Sigmoid colon (tissue), 7 donors: ENCODE data around the gene TMEM120B. TPM values are rescaled to one million over a fixed set of nuclear protein-coding genes. Genes with fewer than 3 reads are reported as not detected.

Experiments used
- DNase-seq: peaks from one replicate; pipeline ENCODE4 v3.0.0-alpha.2; 2019
- H3K27ac ChIP-seq, 4 donors: fragments of 200-600 bp; sonication (generic); one replicate each; pipeline ENCODE4 v1.5.1; 2016 to 2019; ENCODE audit warnings: mild to moderate bottlenecking in 1 of 4
- H3K27me3 ChIP-seq, 3 donors: fragments of 200-600 bp; sonication (generic); one replicate each; pipeline ENCODE4 v1.5.1; 2019; ENCODE audit warnings: mild to moderate bottlenecking in 1 of 3
- H3K36me3 ChIP-seq, 4 donors: fragments of 200-600 bp; sonication (generic); one replicate each; pipeline ENCODE4 v1.5.1; 2016 to 2019
- H3K4me1 ChIP-seq, 4 donors: fragments of 200-600 bp; sonication (generic); one replicate each; pipeline ENCODE4 v1.5.1; 2017 to 2019
- H3K4me3 ChIP-seq, 4 donors: fragments of 200-600 bp; sonication (generic); one replicate each; pipeline ENCODE4 v1.5.1; 2017 to 2019; ENCODE audit warnings: mild to moderate bottlenecking in 2 of 4, moderate library complexity in 1 of 4
- H3K9me3 ChIP-seq, 4 donors: fragments of 200-600 bp in 3 of 4; sonication (generic) in 3 of 4; one replicate each; pipeline versions ENCODE4 v1.5.1 to v1.6.1; 2013 to 2019
- EP300 ChIP-seq, 4 donors: sonication (generic); formaldehyde crosslinking; IDR thresholded peaks; one replicate each; pipeline ENCODE4 v1.6.1; 2017; ENCODE audit warnings: antibody characterized with exemption in 4 of 4
- POLR2A ChIP-seq, 2 donors: fragments of 450-650 bp; IDR thresholded peaks; one replicate each; pipeline ENCODE4 v1.6.1; 2016; ENCODE audit warnings: antibody characterized with exemption in 2 of 2, mild to moderate bottlenecking in 2 of 2, moderate library complexity in 2 of 2
- POLR2AphosphoS5 ChIP-seq, 4 donors: sonication (generic); formaldehyde crosslinking; IDR thresholded peaks; one replicate each; pipeline ENCODE4 v1.6.1; 2017; ENCODE audit warnings: antibody characterized with exemption in 4 of 4
- WGBS, 2 donors: extraction: QIAGEN DNeasy Blood & Tissue Kit; methylation state at CpG; one replicate each; pipeline ENCODE4 v1.1.7; 2013; 5-methylcytosine and 5-hydroxymethylcytosine counted together
- intact Hi-C: fragments of 100-400 bp; cut with DNase I; formaldehyde crosslinking; loops from one replicate; pipeline ENCODE4 v1.15.1; 2023
- polyA plus RNA-seq, 3 donors: library from polyadenylated mRNA; stranded (reverse); fragments of 200-250 nt; gene quantifications; one replicate each; pipeline ENCODE4 v1.2.3, GENCODE V29; 2013
- total RNA-seq, 4 donors: library from RNA; depleted of rRNA; stranded (reverse); fragments of >200 nt; gene quantifications; one replicate each; pipeline ENCODE4 v1.1.0, GENCODE V29; 2016
- TF ChIP-seq, protein P1 (sequence below), 4 experiments: fragments of 450-650 bp in 3 of 4; fragments of 200-600 bp in 1 of 4; IDR thresholded peaks; one replicate each; pipeline ENCODE4 v1.5.1; 2016 to 2019; ENCODE audit warnings: antibody characterized with exemption in 4 of 4, mild to moderate bottlenecking in 3 of 4, moderate library complexity in 2 of 4
- donor health status: healthy with polysubstance abuse.
- donor health status: Bipolar disorder and iron deficiency.
- donor health status: healthy.

The TMEM120B gene
- total and polyA plus RNA-seq, 7 donors: 1.2 to 8.9 (median 3.7) TPM

DNA sequence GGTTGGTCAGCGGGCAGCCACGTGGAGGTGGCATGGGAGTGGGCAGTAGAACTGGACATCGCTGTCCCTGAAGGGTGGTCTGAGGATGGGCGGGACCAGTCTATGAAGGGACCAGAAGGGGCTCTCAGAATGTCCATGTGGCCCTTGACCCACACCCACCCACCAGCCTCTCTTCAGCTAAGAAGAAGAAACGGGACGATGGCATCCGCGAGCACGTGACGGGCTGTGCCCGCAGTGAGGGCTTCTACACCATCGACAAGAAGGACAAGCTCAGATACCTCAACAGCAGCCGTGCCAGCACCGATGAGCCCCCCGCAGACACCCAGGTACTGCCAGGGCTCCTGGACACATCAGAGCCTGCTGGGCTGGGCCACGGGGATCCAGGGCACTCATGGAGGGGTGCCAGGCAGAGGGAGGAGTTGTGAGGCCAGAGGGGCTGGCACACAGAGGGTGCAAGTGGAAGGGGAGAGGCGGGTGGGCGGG, 112.5 kb downstream of the TMEM120B start:
- WGBS, 2 donors: 93 to 95% methylated on average over 18 of the region's 18 CpGs
- Histone ChIP-seq H3K27ac (no peak overlapping the region), H3K4me1 (peaks cover 0 to 9% (median 0%) of the 10 kb centered on the region in 4 donors), H3K27me3 (no peaks in the 10 kb centered on the region), H3K9me3 (no peaks in the 10 kb centered on the region), H3K4me3 (no peak overlapping the region), H3K36me3 (peaks cover 47 to 98% (median 63%) of the 10 kb centered on the region in 4 donors)
- DNase-seq: peak; percentile 65
- TF ChIP-seq POLR2A (IDR thresholded peaks at IDR 0.05) (no peak), EP300 (IDR thresholded peaks at IDR 0.05) (no peak), POLR2AphosphoS5 (IDR thresholded peaks at IDR 0.05) (no peak)
- intact Hi-C loops: loop anchor here (5.0 kb wide), 1 partner anchor 48 kb away; no protein-coding TSS in a partner anchor

DNA sequence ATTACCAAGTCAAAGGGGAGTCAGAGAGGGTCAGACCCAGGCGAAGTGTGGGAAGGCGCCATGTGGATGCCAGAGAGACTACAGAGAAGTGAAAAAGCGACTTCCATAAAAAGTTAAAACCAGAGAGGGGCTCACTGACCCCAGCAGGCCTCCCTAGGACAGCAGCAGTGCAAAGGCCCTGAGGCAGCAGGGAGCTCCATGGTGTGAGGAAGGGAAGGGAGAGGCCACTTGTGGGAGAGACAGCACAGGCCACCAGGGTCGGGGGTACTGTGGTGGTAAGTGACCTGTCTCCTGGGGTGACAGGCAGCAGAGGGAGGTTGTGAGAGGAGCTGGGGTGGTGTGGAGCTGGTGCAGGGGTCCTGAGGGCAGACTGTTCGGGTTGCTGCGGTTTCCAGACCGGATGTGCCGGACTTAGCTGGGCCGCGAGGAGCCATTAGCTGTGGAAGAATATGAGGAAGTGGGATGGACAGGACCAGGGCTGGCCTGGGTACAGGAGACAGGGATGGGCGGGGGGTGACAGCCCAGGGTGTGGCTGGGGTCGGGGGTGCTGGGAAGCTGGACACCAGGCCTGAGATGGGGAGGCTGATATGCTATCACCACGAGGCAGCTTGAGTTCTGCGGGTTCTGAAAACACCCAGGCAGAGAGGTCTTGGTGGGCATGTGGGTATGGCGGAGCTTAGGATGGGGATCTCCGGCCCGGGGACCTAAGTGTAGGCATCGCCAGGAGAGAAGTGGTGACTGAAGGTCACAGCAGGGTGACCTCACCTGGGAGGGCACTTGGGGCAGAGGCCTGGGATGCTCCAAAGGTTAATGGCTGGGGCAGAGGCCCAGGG, 114.0 kb downstream of the TMEM120B start:
- 88% methylated on average over 18 of the region's 18 CpGs for WGBS, 2 donors
- no peak for DNase-seq
- no peak overlapping the region for H3K4me3 ChIP-seq
- H3K27ac ChIP-seq: no peak overlapping the region
- no peaks in the 10 kb centered on the region for H3K27me3 ChIP-seq
- H3K4me1 ChIP-seq: peaks cover 0 to 9% (median 0%) of the 10 kb centered on the region in 4 donors
- no peaks in the 10 kb centered on the region for H3K9me3 ChIP-seq
- H3K36me3 ChIP-seq: peaks cover 45 to 98% (median 62%) of the 10 kb centered on the region in 4 donors
- TF ChIP-seq POLR2A (IDR thresholded peaks at IDR 0.05): no peak
- no peak for TF ChIP-seq POLR2AphosphoS5 (IDR thresholded peaks at IDR 0.05)
- TF ChIP-seq, protein P1, sequence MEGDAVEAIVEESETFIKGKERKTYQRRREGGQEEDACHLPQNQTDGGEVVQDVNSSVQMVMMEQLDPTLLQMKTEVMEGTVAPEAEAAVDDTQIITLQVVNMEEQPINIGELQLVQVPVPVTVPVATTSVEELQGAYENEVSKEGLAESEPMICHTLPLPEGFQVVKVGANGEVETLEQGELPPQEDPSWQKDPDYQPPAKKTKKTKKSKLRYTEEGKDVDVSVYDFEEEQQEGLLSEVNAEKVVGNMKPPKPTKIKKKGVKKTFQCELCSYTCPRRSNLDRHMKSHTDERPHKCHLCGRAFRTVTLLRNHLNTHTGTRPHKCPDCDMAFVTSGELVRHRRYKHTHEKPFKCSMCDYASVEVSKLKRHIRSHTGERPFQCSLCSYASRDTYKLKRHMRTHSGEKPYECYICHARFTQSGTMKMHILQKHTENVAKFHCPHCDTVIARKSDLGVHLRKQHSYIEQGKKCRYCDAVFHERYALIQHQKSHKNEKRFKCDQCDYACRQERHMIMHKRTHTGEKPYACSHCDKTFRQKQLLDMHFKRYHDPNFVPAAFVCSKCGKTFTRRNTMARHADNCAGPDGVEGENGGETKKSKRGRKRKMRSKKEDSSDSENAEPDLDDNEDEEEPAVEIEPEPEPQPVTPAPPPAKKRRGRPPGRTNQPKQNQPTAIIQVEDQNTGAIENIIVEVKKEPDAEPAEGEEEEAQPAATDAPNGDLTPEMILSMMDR (IDR thresholded peaks at IDR 0.05): no peak
- no peak for TF ChIP-seq EP300 (IDR thresholded peaks at IDR 0.05)
- intact Hi-C loops: loop anchor here (5.0 kb wide), 1 partner anchor 49 kb away; no protein-coding TSS in a partner anchor

DNA sequence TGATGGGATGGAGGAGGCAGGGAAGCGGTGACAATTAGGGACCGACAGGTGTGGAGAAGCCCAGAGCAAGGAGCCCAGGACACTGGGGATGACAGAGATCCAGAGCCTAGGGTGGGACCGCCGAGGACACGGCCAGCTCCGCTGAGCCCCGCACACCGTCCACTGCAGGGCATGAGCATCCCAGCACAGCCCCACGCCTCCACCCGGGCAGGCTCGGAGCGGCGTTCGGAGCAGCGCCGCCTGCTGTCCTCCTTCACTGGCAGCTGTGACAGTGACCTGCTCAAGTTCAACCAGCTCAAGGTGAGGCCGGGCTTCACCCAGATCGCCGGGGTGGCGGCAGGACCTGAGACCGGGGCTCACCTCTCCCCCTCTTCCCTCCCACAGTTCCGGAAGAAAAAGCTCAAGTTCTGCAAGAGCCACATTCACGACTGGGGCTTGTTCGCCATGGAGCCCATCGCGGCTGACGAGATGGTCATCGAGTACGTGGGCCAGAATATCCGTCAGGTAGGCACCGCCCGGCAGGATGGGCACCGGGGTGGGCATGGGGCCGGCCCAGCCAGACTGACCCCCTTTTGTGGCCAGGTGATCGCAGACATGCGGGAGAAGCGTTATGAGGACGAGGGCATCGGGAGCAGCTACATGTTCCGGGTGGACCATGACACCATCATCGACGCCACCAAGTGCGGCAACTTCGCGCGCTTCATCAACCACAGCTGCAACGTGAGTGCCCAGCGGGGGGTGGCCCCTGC, 115.0 kb downstream of the TMEM120B start:
- peaks cover 45 to 98% (median 64%) of the 10 kb centered on the region in 4 donors for H3K36me3 ChIP-seq

DNA sequence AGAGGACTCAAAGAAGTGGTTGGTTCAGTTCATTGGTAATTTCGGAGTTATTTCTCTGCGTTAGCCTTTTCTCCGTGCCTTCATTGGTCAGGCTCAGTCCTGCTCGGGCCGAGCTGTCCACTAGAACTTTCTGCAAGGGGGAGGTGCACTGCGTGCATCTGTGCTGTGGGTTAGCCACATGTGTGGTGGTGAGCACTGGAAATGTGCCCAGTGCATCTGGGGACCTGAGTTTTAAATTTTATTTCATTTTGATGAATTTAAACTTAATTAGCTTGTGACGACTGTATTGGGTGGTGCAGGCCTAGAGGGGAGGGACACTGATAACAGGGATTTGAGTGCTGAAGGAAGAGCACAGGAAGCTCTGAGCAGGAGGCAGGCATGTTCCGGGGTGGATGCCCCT, 115.8 kb downstream of the TMEM120B start:
- TF ChIP-seq POLR2A (IDR thresholded peaks at IDR 0.05) (no peak), POLR2AphosphoS5 (IDR thresholded peaks at IDR 0.05) (no peak), EP300 (IDR thresholded peaks at IDR 0.05) (no peak)
- TF ChIP-seq, protein P1 (IDR thresholded peaks at IDR 0.05): no peak
- Histone ChIP-seq H3K4me3 (no peak overlapping the region), H3K27me3 (no peaks in the 10 kb centered on the region), H3K27ac (no peak overlapping the region), H3K4me1 (peaks cover 0 to 9% (median 0%) of the 10 kb centered on the region in 4 donors), H3K36me3 (peaks cover 44 to 92% (median 56%) of the 10 kb centered on the region in 4 donors), H3K9me3 (no peaks in the 10 kb centered on the region)
- WGBS, 2 donors: 93 to 95% methylated on average over 8 of the region's 8 CpGs
- intact Hi-C loops: loop anchor here (5.0 kb wide), 1 partner anchor 51 kb away; no protein-coding TSS in a partner anchor
- DNase-seq: no peak

More for the DNA sequence above, 115.0 kb downstream of the TMEM120B start:
- H3K27ac ChIP-seq: no peak overlapping the region
- peaks cover 0 to 9% (median 0%) of the 10 kb centered on the region in 4 donors for H3K4me1 ChIP-seq
- TF ChIP-seq POLR2A (IDR thresholded peaks at IDR 0.05) (no peak), EP300 (IDR thresholded peaks at IDR 0.05) (no peak), POLR2AphosphoS5 (IDR thresholded peaks at IDR 0.05) (no peak)
- TF ChIP-seq, protein P1 (IDR thresholded peaks at IDR 0.05): no peak
- no peaks in the 10 kb centered on the region for H3K9me3 ChIP-seq
- no peak overlapping the region for H3K4me3 ChIP-seq
- no peaks in the 10 kb centered on the region for H3K27me3 ChIP-seq
- intact Hi-C loops: loop anchor here (5.0 kb wide), 1 partner anchor 50 kb away; no protein-coding TSS in a partner anchor
- 95 to 96% methylated on average over 48 of the region's 48 CpGs for WGBS, 2 donors
- DNase-seq: no peak
